ENCODE results near the gene PARP4.
A peak's percentile ranks its signal among the peaks of the same experiment; 100 is the strongest.
"Not testable (repeated sequence)": the region's sequence is repeated elsewhere in the genome, so short reads cannot be mapped to it uniquely, and the experiment has no call there.

The PARP4 gene

GRCh38 chr13:24506698-24507335, 5.8 kb downstream of the PARP4 start:
- no peak for DNase-seq (ENCODE audit: low read depth, low spot score)
- H3K27ac ChIP-seq, result no peak overlapping the region

- not testable (repeated sequence) for DNase-seq (ENCODE audit: low read depth, low spot score); H3K27ac ChIP-seq
Measured at GRCh38 chr13:24506283-24506682, 6.3 kb downstream of the PARP4 start.

GRCh38 chr13:24505756-24506155, 6.8 kb downstream of the PARP4 start:
- no peak overlapping the region for H3K27ac ChIP-seq
- DNase-seq (ENCODE audit: low read depth, low spot score), result no peak

- no peak for DNase-seq (ENCODE audit: low read depth, low spot score)
- H3K27ac ChIP-seq, result no peak overlapping the region
Measured at GRCh38 chr13:24505256-24505655, 7.3 kb downstream of the PARP4 start.

- DNase-seq (ENCODE audit: low read depth, low spot score), result no peak
- H3K27ac ChIP-seq, result peak overlapping the region; percentile 79
Measured at GRCh38 chr13:24503379-24503696, 9.2 kb downstream of the PARP4 start.

GRCh38 chr13:24502533-24503378, 9.8 kb downstream of the PARP4 start:
- DNase-seq (ENCODE audit: low read depth, low spot score), result peak; percentile 36
- H3K27ac ChIP-seq, result peak overlapping the region; percentile 79

- H3K27ac ChIP-seq, result peak overlapping the region; percentile 79
Measured at GRCh38 chr13:24500977-24501376, 11.6 kb downstream of the PARP4 start.

GRCh38 chr13:24497742-24498141, 14.8 kb downstream of the PARP4 start:
- no peak for DNase-seq (ENCODE audit: low read depth, low spot score)
- no peak overlapping the region for H3K27ac ChIP-seq

More at GRCh38 chr13:24500977-24501376, 11.6 kb downstream of the PARP4 start:
- DNase-seq (ENCODE audit: low read depth, low spot score), result no peak

- DNase-seq (ENCODE audit: low read depth, low spot score); H3K27ac ChIP-seq: not testable (repeated sequence)
Measured at GRCh38 chr13:24496295-24496694, 16.3 kb downstream of the PARP4 start.

GRCh38 chr13:24495151-24495729, 17.3 kb downstream of the PARP4 start:
- DNase-seq (ENCODE audit: low read depth, low spot score), result no peak
- no peak overlapping the region for H3K27ac ChIP-seq

- no peak overlapping the region for H3K27ac ChIP-seq
- no peak for DNase-seq (ENCODE audit: low read depth, low spot score)
Measured at GRCh38 chr13:24493356-24493755, 19.2 kb downstream of the PARP4 start.

- no peak overlapping the region for H3K27ac ChIP-seq
- DNase-seq (ENCODE audit: low read depth, low spot score), result no peak
Measured at GRCh38 chr13:24491845-24492244, 20.7 kb downstream of the PARP4 start.

GRCh38 chr13:24489721-24490120, 22.9 kb downstream of the PARP4 start:
- no peak for DNase-seq (ENCODE audit: low read depth, low spot score)
- H3K27ac ChIP-seq, result no peak overlapping the region

GRCh38 chr13:24488092-24488491, 24.5 kb downstream of the PARP4 start:
- DNase-seq (ENCODE audit: low read depth, low spot score), result not testable (repeated sequence)

GRCh38 chr13:24486017-24486657, 26.4 kb downstream of the PARP4 start:
- not testable (repeated sequence) for H3K27ac ChIP-seq; DNase-seq (ENCODE audit: low read depth, low spot score)

More at GRCh38 chr13:24488092-24488491, 24.5 kb downstream of the PARP4 start:
- H3K27ac ChIP-seq, result not testable (repeated sequence)

GRCh38 chr13:24473686-24474085, 38.9 kb downstream of the PARP4 start:
- DNase-seq (ENCODE audit: low read depth, low spot score), result no peak

GRCh38 chr13:24472129-24472528, 40.4 kb downstream of the PARP4 start:
- DNase-seq (ENCODE audit: low read depth, low spot score); H3K27ac ChIP-seq: not testable (repeated sequence)

More at GRCh38 chr13:24473686-24474085, 38.9 kb downstream of the PARP4 start:
- no peak overlapping the region for H3K27ac ChIP-seq

- no peak overlapping the region for H3K27ac ChIP-seq
- DNase-seq (ENCODE audit: low read depth, low spot score), result no peak
Measured at GRCh38 chr13:24463078-24463477, 49.5 kb downstream of the PARP4 start.

- no peak for DNase-seq (ENCODE audit: low read depth, low spot score)
- no peak overlapping the region for H3K27ac ChIP-seq
Measured at GRCh38 chr13:24460256-24460655, 52.3 kb downstream of the PARP4 start.

- no peak overlapping the region for H3K27ac ChIP-seq
- no peak for DNase-seq (ENCODE audit: low read depth, low spot score)
Measured at GRCh38 chr13:24459726-24460125, 52.9 kb downstream of the PARP4 start.

GRCh38 chr13:24459234-24459633, 53.3 kb downstream of the PARP4 start:
- DNase-seq (ENCODE audit: low read depth, low spot score), result no peak
- H3K27ac ChIP-seq, result no peak overlapping the region
